SK-N-SH treated with all-trans-retinoic acid at 6 μM for 48 hours (cell line): ENCODE data around the gene GNAZ.

Experiments used
- ARNTL ChIP-seq: fragments of 450-650 bp; formaldehyde crosslinking; IDR thresholded peaks from 2 replicates; pipeline ENCODE4 v1.5.0; 2020; ENCODE audit warnings: low read depth, mild to moderate bottlenecking, moderate library complexity, borderline replicate concordance
- GLIS3 ChIP-seq: fragments of 250-450 bp; sonication (Bioruptor Pico); IDR thresholded peaks from 2 replicates; pipeline ENCODE4 v1.5.0; 2020; ENCODE audit warnings: mild to moderate bottlenecking, moderate library complexity
- PATZ1 ChIP-seq: fragments of 250-450 bp; sonication (Bioruptor Pico); IDR thresholded peaks from 2 replicates; pipeline ENCODE4 v1.8.0; 2020; ENCODE audit warnings: mild to moderate bottlenecking, moderate library complexity, borderline replicate concordance
- POU6F1 ChIP-seq: fragments of 250-450 bp; sonication (Bioruptor Pico); IDR thresholded peaks from 2 replicates; pipeline ENCODE4 v1.8.0; 2021; ENCODE audit warnings: low read depth, mild to moderate bottlenecking, moderate library complexity, borderline replicate concordance
- RARB ChIP-seq: fragments of 250-450 bp; sonication (Bioruptor Pico); IDR thresholded peaks from 2 replicates; pipeline ENCODE4 v1.8.0; 2021; ENCODE audit warnings: mild to moderate bottlenecking, moderate library complexity
- ZFP3 ChIP-seq: fragments of 250-450 bp; sonication (Bioruptor Pico); IDR thresholded peaks from 2 replicates; pipeline ENCODE4 v1.5.0; 2020; ENCODE audit warnings: mild to moderate bottlenecking, moderate library complexity

- TF ChIP-seq ZFP3: no peak
- TF ChIP-seq RARB (CRISPR knock-in tag): no peak
- TF ChIP-seq GLIS3: no peak
- no peak for TF ChIP-seq PATZ1 (CRISPR knock-in tag)
- TF ChIP-seq POU6F1 (CRISPR knock-in tag): no peak
- TF ChIP-seq ARNTL (CRISPR knock-in tag): no peak
Measured at GRCh38 chr22:23047742-23048141, 22.6 kb upstream of the GNAZ start.
